Fibroblast of skin of back (primary cell): ENCODE measurements around the gene EPHA5. TPM values are rescaled to one million over a fixed set of nuclear protein-coding genes. Genes with fewer than 3 reads are reported as not detected.

Experiments
- DNase-seq: peaks from one replicate; pipeline ENCODE4 v3.0.0-alpha.2; 2013
- polyA plus RNA-seq, 2 experiments: library from polyadenylated mRNA; unstranded; fragments of 120-200 nt; gene quantifications; one replicate each; pipeline ENCODE4 v1.2.1, GENCODE V29; 2013; ENCODE audit not compliant: insufficient read length in 2 of 2

The EPHA5 gene
- 15.6 TPM for polyA plus RNA-seq (2013, experiment 1 of 2; ENCODE audit: insufficient read length)
- 25.6 TPM for polyA plus RNA-seq (2013, experiment 2 of 2; ENCODE audit: insufficient read length)

DNA sequence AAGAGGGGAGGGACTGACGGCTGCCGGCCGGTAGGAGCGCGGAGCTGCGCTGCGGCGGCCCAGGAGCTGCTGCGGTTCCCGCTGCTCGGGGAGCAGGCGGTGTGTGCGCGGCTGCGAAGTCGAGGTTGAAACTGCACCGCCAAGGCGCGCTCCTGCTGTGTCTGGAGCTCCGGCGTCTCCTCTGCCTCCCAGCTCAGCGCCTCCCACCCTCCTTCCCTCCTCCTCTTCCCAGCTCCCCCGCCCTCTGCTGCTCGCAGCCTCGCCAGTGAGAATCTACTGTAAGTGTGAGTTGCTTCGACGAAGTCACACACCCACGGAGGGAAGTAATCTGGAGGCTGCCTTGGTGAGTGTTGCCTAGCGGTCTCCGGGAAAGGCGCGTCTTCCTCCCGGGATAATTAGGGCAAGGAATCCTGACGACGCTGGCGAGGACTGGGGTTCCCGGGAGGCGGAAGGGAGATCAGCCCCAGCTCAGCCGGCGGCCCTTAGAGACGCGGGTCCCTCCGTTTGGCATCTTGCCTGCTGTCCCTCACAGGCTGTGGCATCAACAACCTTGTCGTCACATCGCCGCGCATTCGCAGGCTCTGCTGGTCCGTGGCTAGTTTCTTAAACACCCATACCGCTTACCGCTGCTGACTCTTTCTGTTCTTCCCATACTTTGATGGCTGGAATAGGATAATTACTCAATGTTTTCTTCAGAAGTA lies at the start of gene EPHA5:
TSS of gene EPHA5 (minus strand) at position 159 of the 701 bp plus-strand sequence. CDS start 747 bp downstream, outside the sequence.
- peak; percentile 96 for DNase-seq

DNA sequence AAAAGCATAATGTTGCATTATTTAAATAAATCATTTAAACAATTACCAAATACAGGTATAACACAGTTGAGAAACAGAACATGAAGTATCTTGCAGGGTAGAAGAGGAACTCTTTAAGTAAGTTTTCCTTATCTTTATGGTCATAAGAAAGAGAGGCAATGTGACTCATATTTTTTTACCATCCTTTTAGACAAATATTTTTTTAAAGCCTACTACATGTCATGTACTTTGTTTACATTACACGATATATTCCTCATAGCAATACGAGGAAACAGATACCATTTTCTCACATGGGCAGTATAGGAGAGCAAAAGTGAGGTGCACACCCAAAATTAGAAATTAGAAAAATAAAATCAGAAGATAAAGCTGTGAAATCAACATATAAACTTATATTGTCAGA lies 49.3 kb upstream of the EPHA5 start:
- DNase-seq, result peak; percentile 1

DNA sequence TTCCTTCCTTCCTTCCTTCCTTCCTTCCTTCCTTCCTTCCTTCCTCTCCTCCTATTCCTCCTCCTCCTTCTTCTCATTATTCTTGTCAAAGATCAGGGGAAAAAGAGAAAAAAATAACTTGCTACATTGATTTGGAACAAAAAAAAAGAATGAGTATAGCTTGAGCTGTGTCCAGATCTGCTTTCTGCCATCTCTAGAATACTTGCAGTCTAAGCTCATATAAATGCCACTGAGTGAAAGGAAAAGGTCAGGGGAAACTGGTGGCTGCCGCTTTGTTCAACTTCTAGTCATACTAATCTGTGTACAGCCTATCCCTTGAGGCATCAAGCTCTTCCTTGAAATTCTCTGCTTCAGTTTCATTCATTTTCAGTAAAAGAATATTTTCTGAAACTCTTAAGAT lies 28.3 kb upstream of the EPHA5 start:
- DNase-seq, result no peak

DNA sequence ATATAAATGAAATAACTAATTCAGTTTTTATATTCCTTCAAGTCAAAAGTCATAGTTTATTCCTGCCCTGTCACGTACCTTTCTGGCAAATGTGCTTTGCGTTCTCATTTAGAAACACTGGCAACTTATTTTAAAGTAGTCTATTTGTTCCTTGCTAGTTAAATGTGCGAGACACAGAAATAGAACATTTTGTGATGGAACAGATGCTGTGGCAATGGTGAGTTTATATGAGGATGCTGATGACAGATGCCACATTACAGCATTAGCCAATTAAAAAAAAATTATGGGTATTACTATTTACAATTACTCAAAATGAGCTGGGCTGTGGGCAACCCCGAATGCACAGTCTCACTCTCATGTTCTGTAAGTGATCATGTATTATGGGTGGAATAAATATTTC lies 26.1 kb upstream of the EPHA5 start:
- DNase-seq, result no peak

DNA sequence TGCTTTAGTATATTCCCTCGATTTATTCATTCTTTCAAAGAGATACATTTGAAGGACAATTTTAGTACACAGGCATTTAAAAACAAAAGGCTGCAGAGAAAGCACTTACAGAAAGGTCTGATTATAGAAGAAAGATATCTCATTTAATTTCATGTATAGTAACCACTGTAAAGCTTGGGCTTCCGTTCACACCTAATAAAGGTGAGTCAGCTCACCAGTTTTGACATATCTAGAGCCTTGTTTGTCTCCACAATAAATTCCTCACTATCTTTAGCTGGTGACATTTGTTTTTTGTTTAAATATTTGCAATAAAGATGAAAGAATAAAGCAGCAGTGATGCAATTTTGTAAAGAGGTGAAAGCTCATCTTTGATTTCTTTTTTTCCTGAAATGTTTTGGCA lies 1.1 kb upstream of the EPHA5 start:
- no peak for DNase-seq

DNA sequence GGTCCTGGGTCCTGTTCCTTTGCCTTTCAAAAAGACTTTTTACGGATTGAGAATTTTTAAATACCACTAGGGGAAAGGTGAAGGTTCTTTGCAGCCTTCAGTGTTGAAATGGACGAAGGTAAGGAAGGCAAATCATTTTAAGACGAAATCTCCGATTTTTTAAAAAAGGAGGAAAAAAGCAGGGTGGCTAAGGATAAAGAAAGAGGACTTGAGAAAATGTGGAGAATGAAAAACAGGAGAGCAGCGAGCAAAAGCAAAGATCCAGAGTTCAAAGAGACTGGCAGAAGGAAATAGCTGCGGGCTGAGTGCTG lies 314 bp downstream of the EPHA5 start:
- no peak for DNase-seq

DNA sequence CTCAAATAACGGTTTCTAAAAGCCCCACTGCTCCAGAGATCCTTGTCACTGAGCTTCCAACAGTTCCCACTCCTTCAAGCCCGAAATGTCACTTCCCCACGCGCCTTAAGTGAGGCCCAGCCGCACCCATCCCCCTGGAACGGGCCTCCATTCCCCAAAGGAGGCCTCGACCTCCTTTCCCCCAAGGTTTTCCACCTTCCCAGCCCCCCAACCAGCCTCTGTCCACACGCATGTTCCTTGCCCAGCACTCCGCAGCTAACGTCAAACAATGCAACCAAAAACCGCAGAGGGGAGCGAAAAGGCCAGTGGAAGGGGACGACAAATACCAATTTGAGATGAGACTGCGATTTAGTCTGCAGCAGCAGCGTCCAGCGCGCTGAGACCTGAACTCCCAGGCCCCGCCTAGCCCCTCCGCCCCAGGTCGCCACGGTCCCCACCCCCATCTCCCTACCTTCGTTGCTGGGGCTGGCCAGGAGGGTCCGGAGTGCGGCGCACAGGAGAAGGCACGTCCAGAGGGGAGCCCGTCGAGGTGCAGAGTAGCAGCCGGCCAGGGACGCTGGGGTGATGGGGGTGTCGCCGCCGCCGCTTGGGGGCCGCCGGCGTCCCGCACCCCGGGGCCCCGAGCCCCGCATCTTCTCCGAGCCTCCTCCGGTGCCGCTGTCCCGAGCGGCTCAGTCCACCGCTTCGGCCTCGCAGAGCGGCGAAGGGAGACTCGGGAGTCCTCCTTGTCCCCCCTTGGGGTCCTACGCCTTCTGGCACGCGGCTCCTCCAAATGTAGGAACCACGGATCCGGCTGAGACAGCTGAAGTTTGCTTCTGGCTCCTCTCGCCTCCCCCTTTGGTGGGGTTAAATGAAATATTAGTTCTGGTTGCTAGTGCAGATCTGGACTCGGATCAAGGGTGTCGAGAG lies 924 bp downstream of the EPHA5 start:
- DNase-seq, result peak; percentile 44

DNA sequence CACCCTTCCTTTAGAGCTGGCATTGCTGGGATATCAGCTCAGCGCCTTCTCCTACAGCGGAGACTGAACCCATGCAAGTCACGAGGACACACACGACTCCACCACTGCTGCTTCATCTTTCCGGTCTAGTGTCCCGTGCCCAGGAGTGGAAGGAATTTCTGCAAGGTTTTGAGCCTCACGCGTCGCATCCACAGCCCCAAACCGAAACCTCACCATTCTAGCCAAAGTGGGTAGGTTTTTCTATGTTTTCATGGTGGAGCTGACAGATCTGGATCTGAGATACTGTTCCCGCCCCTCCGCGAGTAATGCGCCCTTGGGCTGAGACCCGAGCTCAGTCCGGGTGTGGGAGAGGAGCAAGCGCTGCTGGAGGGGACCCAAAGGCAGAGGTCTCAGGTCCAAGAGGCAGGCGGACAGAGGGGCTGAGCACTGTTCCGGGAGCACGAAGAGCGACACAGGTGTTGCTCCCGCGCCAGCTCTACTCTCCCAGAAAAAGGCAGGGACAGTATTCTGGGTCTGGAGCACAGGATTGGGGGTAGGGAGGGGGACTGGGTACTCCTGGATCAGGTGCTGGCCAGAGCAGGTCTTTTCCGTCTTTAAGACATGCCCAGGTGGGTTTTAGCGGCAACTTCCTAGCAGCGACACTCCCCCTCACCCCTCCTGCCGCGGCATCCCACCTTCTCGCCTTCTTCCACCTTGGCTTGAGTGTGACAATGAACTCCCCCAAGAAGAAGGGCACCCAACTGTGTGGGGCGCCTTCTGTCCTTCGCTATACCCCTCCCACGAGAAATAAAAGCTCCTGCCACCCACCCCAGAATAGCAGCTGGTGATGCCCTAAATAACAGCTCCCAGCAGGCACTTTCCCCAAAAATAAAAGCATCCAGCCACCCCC lies 1.8 kb downstream of the EPHA5 start:
- peak; percentile 77 for DNase-seq

DNA sequence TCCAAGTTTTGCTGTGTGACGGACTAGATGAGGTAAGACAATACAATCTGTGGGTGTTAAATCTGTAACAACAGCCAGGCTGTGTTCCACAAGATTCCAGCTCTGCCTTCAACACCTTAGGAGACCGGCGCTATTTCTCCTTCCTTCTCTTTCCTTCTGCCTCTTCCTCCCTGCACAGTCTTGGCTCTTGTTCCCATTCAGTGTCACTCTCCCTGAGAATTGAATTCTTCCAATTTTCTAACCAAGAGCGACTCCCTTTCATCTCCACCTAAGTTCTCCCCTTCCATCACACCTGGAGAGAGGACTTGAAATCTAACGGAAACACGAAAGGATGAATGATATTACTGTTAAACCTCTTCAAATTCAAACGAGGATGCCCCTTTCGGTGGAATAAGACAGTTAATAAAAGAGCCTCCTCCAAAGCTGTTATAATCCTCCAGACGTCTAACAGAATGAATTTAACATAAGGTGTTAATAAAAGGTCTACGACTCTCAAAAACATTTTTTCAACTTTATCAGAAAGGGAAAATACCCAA lies 2.7 kb downstream of the EPHA5 start:
- DNase-seq, result no peak

DNA sequence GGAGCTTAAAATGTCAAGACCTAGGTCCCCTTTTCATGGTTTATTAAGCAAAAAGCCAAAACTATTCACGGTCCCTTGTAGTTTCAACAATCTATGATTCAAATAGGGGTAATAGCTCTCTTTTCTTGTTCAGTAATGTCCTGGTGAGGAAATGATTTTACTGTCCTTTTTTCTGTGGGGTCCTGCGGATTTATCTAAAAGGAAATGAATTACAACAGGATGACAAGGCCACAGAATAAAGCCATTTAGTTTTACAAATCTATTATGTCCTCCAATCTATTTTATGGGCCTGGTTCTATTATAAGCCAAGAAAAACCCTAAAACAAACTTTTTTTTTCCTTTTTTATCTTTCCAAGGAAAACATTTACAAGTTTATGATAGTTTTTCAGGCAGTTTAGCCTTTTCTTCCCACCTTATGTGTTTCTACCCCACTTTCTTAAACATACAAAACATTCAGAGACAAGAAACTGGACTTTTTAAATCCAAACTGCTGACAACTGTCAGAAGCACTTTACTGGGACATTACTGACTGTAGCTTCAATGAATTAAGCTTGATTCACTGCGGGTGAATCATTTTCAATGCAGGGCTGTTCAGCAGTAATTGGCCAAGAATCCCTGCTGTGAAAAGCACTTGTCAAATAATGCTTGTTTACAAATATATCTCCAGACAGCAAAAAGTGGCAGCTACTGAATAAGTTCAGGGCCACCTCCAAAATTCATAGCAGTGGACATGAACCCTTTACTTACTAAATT lies 4.3 kb downstream of the EPHA5 start:
- DNase-seq, result peak; percentile 62

DNA sequence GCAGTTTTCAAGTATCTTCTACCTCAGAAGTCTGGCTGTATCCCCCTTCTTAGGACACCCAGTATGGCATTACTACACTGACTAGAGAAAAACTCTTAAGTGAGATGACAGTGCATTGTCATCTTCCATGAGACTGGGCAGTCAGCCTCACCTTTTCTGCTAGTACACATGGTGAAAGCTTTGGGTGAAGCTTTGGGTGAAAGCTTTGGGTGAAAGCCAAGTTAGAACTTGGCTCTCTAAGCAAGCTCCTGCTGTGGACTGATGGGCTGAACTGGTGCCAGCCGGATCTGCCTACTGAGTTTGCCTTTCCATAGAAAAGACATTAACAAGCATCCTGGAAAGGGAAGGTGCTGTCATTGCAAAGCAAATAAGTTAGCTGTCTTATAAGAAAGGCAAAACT lies 8.8 kb downstream of the EPHA5 start:
- no peak for DNase-seq

DNA sequence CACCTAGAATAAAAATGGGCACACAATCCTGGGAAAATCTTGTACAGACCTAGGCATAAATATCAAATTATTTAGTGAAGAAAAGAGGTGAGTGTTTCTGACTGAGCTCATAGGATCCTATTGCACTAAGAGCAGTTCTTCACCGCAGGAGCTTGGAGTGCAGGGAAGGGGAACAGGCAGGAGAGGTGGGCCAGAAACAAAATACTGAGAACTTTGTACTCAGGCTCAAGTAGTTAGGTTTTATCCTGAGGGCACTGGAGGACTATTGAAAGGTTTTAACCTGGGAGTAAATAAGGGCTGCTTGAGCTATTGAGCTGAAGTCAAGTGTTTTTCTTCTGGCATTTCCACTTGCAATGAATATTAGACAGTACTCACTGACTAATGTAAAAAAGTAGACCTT lies 12.2 kb downstream of the EPHA5 start:
- DNase-seq, result no peak

DNA sequence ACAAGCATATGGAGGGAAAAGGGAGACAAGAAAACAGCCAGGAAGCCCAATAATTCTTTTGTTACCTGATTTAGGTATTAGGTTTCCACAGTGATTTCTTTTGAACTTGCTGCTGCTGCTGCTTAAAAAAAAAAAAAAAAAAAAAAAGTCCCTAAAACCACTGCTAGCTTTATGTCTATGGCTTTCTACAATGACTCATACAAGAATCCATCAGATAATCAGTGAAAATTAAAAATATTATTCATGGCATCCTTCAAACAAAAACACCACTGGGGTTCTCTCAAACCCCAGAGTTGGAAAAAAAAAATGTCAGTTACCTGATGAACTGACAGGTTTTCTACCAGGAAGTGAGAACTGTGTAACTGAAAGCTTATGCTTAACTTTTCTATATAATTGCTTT lies 14.3 kb downstream of the EPHA5 start:
- DNase-seq, result peak; percentile 32

DNA sequence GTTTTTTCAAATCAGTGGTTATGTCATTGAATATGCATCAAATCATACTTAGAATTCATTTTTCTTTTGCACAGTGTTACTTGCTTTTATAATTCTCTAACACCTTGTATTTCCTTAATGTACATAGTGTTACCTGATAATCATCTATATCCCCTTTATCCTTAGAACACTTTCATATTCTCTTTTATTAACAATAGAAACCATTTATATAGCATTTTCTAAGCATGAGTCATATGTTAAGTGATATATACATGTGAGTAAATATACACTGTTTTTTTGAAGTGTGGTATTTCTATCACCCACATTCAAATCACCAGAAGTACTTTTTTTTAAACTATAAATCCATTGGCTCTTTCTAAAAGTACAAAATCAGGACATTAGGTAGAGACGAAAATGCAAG lies 15.3 kb downstream of the EPHA5 start:
- no peak for DNase-seq

DNA sequence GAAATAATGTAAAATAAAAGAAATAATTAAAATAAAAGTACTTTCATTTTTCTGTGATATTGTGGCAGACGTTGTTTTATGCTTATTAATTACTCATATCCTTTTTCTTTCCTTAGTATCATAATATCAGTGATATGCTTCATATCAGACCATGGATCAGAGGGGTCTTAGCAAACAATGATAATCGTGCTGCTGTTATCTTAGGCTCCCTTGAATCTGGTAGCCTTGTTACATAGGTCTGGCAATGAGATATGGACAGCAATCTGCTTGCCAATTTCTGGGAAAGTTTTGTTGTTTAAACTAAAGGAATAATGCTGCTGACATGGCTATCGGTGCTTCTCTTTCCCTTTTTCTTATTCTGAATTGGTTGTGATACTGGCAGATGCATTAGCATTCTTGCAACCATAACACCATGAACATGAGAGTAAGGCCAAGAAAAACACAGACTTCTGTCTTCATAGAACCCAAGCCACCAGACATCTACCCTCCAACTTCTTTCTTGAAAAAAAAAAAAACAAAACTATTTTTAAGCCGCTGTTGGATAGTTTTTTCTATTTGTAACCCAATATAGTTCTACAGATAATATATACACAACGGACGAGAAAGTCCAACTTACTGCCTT lies 16.4 kb downstream of the EPHA5 start:
- DNase-seq, result peak; percentile 49

DNA sequence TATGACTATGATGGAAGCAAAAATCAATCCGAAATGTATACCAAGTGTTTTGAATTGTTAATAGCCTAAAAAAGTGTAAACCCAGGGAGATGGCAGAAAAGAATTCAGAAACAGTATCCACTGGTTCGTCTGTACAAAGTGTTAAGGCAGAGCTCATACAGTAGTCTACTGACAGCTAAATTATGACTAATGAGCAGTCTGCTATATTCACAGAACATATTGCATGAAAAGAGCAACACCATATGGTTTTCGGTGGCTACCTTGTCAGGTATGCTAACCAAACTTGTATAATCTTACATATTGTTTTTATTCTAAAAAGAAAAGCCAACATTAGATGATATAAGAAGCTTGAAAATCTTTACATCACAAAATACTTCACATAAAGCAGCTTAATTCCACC lies 18.5 kb downstream of the EPHA5 start:
- DNase-seq, result no peak

DNA sequence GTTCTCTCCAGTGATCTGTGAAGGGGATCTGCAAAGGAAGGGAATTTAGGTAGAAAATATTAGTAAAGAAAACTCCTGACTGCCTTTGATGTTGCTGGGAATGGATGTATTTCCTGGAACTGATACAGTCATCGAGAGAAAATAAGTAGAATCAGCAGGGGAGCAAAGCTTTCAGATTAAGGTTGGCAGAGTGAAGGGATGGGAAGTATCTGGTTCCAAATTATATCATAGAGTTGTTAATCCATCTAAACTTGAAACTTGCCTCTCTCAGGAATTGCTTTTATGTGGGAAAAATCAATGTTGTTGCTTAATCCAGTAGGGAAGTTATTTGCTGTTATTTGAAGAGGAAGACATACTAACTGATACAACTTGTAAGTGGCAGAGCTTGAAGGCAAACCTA lies 19.3 kb downstream of the EPHA5 start:
- peak; percentile 35 for DNase-seq

DNA sequence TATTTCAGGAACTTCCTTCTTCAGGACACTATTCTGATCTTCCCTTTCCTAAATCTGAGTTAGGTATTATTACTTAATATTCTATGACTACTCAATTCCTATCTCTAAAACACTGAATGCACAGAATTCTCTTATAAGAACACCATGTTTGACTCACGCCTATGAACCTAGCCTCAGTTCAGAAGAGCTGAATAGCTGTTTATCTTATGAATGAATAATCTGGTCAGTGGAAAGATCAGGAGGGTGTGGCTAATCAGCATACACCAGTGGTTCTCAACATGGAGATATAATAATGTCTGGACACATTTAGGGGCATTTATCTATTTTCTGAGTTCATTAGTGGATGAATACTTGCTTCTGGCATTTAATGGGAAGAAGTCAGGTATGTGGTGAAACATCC lies 24.2 kb downstream of the EPHA5 start:
- peak; percentile 21 for DNase-seq

DNA sequence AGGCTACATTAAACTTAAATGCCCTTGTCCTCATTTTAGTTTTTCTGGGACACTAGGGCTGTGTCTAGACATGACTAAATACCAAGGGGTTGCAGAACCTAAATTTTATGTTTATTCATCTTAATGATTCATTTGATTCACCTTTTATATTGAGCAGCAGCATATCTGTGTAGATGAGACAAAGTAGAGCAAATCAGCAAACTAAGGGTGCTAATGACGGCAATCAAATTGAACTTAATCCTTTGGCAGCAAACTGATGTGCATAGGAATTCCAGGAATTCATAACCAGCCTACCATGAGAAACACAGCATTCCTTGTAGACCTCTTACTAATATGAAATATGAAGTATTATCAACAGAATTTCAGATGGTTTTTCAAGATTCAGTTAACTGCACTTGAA lies 25.1 kb downstream of the EPHA5 start:
- peak; percentile 73 for DNase-seq

DNA sequence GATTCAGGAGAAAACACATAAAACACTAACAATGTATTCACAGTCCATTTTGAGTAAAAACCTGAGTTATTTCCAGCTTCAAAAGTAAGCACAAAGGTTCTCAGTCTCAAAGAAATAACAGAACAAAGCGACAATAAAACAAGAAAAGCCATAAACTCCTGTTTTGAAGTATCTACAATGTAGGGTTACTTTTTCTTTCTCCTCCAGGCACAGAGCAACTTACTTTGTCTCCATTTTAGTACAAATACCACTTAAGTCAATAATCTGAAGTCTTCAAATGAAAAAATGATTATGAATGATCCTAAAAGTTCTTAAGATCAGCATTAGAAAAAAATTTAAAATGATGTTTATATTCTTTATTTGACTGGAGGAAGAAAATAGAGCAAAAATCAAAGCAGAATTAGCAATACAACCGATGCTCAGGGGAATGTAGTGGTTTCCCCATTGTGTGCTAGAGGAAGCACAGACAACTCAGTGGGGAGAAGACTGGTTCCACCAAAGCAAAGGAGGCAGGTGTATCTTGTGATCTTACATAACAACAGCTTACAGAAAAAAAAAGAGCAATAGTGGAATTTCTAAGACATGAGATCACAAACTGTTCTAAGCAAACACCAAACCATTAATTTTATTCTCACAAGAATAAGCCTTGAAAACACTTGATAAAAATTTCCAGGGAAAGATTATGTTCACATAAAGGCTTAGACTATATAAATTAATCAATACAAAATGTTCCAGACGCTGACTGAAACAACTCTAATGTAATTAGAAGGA lies 35.1 kb downstream of the EPHA5 start:
- no peak for DNase-seq

DNA sequence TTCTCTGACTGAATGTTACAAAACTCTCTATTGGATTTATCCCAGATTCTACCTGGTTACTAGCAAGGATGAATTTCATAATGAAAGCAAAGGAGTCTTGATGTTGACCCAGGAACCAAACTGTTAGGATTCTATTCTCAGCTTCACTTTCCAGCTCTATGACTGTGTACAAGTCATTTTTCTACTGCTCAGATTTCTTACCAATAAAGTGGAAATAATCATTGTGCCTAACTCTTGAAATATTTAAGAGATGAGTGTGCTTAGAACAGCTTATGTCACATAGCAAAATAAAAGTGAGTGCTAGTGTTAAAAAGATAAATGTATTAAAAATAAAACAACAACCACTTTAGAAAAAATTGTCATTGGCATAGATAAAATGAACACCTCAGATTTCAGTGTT lies 45.6 kb downstream of the EPHA5 start:
- peak; percentile 49 for DNase-seq
